ENCODE data around the gene ZBTB20.

- TF ChIP-seq CTCF (IDR thresholded peaks at IDR 0.05) (no peak), POLR2A (IDR thresholded peaks at IDR 0.05) (no peak)
Observed at GRCh38 chr3:114558271-114558670, 588.8 kb downstream of the ZBTB20 start.
